Karpas-422 (cell line): Measurements from ENCODE around the gene APOB. TPM values are rescaled to one million over a fixed set of nuclear protein-coding genes. Genes with fewer than 3 reads are reported as not detected.

Experiments
- DNase-seq: peaks from one replicate; pipeline ENCODE4 v3.0.0-alpha.2; 2015
- H2AFZ ChIP-seq: fragments of 200-600 bp; sonication (generic); 2 replicates; pipeline ENCODE4 v1.6.1; 2014; ENCODE audit warnings: antibody characterized with exemption, low read length, mixed read lengths
- H3K27ac ChIP-seq: fragments of 200-600 bp; sonication (generic); 2 replicates; pipeline ENCODE4 v1.5.1; 2014; ENCODE audit warnings: mild to moderate bottlenecking, low read length, moderate library complexity
- H3K27me3 ChIP-seq: fragments of 200-600 bp; sonication (generic); 2 replicates; pipeline ENCODE4 v1.6.1; 2014; ENCODE audit warnings: low read length, mixed read lengths
- H3K36me3 ChIP-seq: fragments of 200-600 bp; sonication (generic); 2 replicates; pipeline ENCODE4 v1.6.1; 2014; ENCODE audit warnings: low read length, mixed read lengths; ENCODE audit not compliant: insufficient read depth
- H3K4me1 ChIP-seq: fragments of 200-600 bp; sonication (generic); 2 replicates; pipeline ENCODE4 v1.6.1; 2014; ENCODE audit warnings: mild to moderate bottlenecking, low read length, mixed read lengths
- H3K4me2 ChIP-seq: fragments of 200-600 bp; sonication (generic); 2 replicates; pipeline ENCODE4 v1.6.1; 2014; ENCODE audit warnings: low read length, low read depth, mild to moderate bottlenecking; ENCODE audit not compliant: poor library complexity, severe bottlenecking
- H3K4me3 ChIP-seq: fragments of 200-600 bp; sonication (generic); 2 replicates; pipeline ENCODE4 v1.5.1; 2014; ENCODE audit warnings: mild to moderate bottlenecking, antibody characterized with exemption, low read length, mixed read lengths
- H3K79me2 ChIP-seq: fragments of 200-600 bp; sonication (generic); 2 replicates; pipeline ENCODE4 v1.6.1; 2014; ENCODE audit warnings: mild to moderate bottlenecking, low read length, mixed read lengths
- H3K9ac ChIP-seq: fragments of 200-600 bp; sonication (generic); 2 replicates; pipeline ENCODE4 v1.6.0; 2014; ENCODE audit warnings: low read length
- H3K9me2 ChIP-seq: fragments of 200-600 bp; sonication (generic), shearing (Covaris generic); replicated peaks from 2 replicates; pipeline ENCODE4 v1.6.0; 2014; ENCODE audit warnings: mild to moderate bottlenecking, low read length, moderate library complexity; ENCODE audit not compliant: insufficient read depth
- H3K9me3 ChIP-seq: fragments of 300-700, 200-600 bp; sonication (generic); 2 replicates; pipeline ENCODE4 v1.6.1; 2014; ENCODE audit warnings: low read length, mixed read lengths
- H4K20me1 ChIP-seq: fragments of 200-600 bp; sonication (generic); 2 replicates; pipeline ENCODE4 v1.6.1; 2014; ENCODE audit warnings: mild to moderate bottlenecking, antibody characterized with exemption, low read length, low read depth; ENCODE audit not compliant: insufficient read depth
- total RNA-seq: library from RNA; depleted of rRNA; stranded (reverse); fragments of >200 nt; shearing (Covaris generic); gene quantifications from 2 replicates; pipeline ENCODE4 v1.2.3, GENCODE V29; 2014; ENCODE audit warnings: low replicate concordance

The APOB gene
- total RNA-seq, 1 experiment from 2014 or later: not detected

DNA sequence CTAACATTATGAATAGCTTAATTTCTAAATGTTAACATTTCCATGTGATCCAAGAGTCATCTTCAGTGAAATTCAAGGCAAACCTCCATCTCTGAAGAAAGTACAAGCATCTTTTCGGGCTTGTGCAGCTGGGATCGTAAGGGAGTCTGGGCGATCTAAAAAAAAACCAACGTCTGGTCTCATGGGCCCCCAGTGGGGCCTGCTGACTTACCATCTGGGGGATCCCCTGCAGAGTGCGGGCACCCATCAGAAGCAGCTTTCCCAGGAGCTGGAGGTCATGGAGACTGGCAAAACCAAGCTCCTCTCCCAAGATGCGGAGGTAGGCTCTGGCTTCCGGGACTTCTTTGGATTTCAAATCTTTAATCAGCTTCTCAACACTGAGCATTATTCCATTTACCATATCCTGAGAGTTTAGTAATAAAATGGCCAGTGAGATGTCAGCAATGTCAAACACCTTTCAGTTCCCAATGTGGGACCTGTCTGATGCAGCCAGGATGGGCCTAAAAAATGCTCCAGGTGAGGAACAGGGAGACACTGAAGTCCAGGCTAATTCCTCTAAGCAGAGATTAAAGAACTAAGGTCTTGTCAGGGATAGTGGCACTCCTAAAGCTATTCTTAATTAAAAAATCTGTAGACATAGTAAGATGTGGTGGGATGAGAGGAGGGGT, 19.0 kb downstream of the APOB start:
- Histone ChIP-seq H3K9me3 (no peaks in the 10 kb centered on the region), H4K20me1 (no peaks in the 10 kb centered on the region)

GRCh38 chr2:21024198-21024597, 19.7 kb downstream of the APOB start:
- Histone ChIP-seq H3K36me3 (no peaks in the 10 kb centered on the region), H3K9me3 (no peaks in the 10 kb centered on the region), H3K4me3 (no peak overlapping the region), H3K4me2 (no peak overlapping the region), H4K20me1 (no peaks in the 10 kb centered on the region), H3K4me1 (no peaks in the 10 kb centered on the region), H3K79me2 (no peaks in the 10 kb centered on the region), H3K9ac (no peak overlapping the region), H3K27ac (no peak overlapping the region), H2AFZ (no peak overlapping the region), H3K27me3 (no peaks in the 10 kb centered on the region), H3K9me2 (no peaks in the 10 kb centered on the region)
- DNase-seq: no peak

More for the DNA sequence above, 19.0 kb downstream of the APOB start:
- Histone ChIP-seq H3K27me3 (no peaks in the 10 kb centered on the region), H3K79me2 (no peaks in the 10 kb centered on the region), H2AFZ (no peak overlapping the region), H3K9me2 (no peaks in the 10 kb centered on the region), H3K4me3 (no peak overlapping the region), H3K4me1 (no peaks in the 10 kb centered on the region), H3K4me2 (no peak overlapping the region), H3K27ac (no peak overlapping the region), H3K9ac (no peak overlapping the region), H3K36me3 (no peaks in the 10 kb centered on the region)
- no peak for DNase-seq

DNA sequence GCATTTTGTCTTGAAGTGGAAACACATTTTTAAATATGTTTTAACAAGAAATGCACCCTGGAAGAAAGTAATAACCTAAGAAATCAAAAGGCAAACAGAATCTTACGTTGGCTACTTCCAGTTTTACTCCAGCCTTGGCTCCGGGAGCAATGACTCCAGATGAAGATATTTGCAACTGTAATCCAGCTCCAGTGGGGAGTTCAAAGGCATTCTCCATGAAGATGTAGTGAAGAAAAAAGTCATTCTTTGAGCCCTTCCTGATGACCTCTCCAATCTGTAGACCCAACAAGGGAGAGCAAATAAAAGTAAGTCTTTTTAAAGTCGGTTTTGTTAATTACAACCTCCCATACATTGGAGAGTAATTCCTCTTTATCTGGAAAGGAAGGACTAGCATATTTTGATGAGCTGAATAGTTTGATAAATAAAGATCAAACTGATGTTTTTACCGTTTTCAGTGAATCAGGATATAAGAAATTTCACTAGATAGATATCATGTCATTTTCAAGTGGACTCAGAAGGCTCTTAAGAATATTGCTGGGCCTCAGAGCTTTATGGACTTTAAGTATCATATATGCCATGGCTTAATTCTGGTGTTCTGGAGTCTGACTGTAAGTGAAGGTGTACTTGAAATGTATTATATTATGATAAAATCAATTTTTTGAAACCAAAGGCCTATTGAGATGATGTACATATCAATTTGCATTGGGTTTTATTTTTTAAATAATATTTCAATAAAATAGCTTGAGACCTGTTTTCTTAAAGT, 20.3 kb downstream of the APOB start:
- Histone ChIP-seq H3K4me1 (no peaks in the 10 kb centered on the region), H3K36me3 (no peaks in the 10 kb centered on the region), H3K4me3 (no peak overlapping the region), H3K27ac (no peak overlapping the region), H3K4me2 (no peak overlapping the region), H3K27me3 (no peaks in the 10 kb centered on the region), H3K9ac (no peak overlapping the region), H4K20me1 (no peaks in the 10 kb centered on the region), H2AFZ (no peak overlapping the region), H3K79me2 (no peaks in the 10 kb centered on the region), H3K9me3 (no peaks in the 10 kb centered on the region), H3K9me2 (no peaks in the 10 kb centered on the region)
- DNase-seq: no peak

GRCh38 chr2:21022792-21023367, 21.0 kb downstream of the APOB start:
- H3K4me2 ChIP-seq: no peak overlapping the region
- no peak overlapping the region for H3K9ac ChIP-seq
- no peaks in the 10 kb centered on the region for H3K4me1 ChIP-seq
- H2AFZ ChIP-seq: no peak overlapping the region
- DNase-seq: no peak
- no peak overlapping the region for H3K4me3 ChIP-seq
- no peaks in the 10 kb centered on the region for H3K9me2 ChIP-seq
- no peaks in the 10 kb centered on the region for H3K36me3 ChIP-seq
- H3K9me3 ChIP-seq: no peaks in the 10 kb centered on the region
- no peak overlapping the region for H3K27ac ChIP-seq
- no peaks in the 10 kb centered on the region for H3K27me3 ChIP-seq
- H4K20me1 ChIP-seq: no peaks in the 10 kb centered on the region
- no peaks in the 10 kb centered on the region for H3K79me2 ChIP-seq

DNA sequence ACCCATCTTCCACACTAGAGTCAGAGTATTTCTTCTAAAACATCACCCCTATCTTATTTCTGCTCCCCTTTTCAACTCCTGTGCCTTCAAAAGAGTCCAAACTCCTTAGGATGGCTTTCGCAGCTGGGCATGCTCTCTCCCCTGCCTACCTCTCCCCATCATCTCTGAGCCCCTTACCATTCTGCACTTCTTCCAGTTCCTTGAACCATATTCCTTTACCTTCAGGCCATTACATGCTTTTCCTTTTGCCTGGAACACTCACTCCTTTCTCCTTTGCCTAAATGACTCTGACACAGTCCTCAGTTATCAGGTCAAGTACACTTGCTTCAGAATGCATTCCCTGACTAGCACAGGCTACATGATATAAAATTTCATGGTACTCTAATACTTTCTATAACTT, 22.4 kb downstream of the APOB start:
- H3K9me3 ChIP-seq: no peaks in the 10 kb centered on the region
- no peak overlapping the region for H2AFZ ChIP-seq
- DNase-seq: no peak
- H3K27me3 ChIP-seq: no peaks in the 10 kb centered on the region
- H3K79me2 ChIP-seq: no peaks in the 10 kb centered on the region
- no peak overlapping the region for H3K4me2 ChIP-seq
- H3K9me2 ChIP-seq: no peaks in the 10 kb centered on the region
- no peak overlapping the region for H3K27ac ChIP-seq
- no peak overlapping the region for H3K9ac ChIP-seq
- no peaks in the 10 kb centered on the region for H3K4me1 ChIP-seq
- no peaks in the 10 kb centered on the region for H4K20me1 ChIP-seq
- H3K4me3 ChIP-seq: no peak overlapping the region
- no peaks in the 10 kb centered on the region for H3K36me3 ChIP-seq

DNA sequence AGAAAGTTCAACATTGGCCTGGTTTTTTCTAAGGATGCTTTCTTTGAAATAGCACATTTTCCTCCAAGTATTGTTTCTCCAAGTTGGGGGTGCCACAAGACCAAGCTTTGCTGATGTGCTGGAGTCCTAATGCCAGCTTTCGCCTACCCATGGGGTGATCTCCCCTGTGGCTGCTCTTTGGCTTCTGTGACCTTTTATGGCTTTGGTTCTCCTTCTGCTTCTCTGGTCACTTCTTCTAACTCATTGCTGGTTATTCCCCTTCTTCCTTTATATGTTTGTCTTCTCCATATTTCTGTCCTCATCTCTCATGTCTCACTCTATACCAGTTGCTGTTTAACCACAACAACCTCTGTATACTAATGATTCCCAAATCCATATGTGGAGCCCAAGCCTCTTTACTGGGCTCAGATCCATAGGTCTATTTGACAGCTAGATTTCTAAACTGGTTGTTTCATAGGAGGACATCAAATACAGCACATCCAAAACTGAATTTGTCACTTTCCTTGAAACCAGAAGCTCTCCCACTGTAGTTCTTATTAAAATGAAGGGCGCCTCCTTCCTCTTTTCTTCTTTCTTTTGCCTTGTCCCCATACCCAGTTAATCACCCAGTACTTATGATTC, 23.1 kb downstream of the APOB start:
- Histone ChIP-seq H3K4me3 (no peak overlapping the region), H3K79me2 (no peaks in the 10 kb centered on the region), H3K27me3 (no peaks in the 10 kb centered on the region), H3K36me3 (no peaks in the 10 kb centered on the region), H3K27ac (no peak overlapping the region), H3K9me2 (no peaks in the 10 kb centered on the region), H2AFZ (no peak overlapping the region), H3K4me2 (no peak overlapping the region), H4K20me1 (no peaks in the 10 kb centered on the region), H3K9ac (no peak overlapping the region), H3K9me3 (no peaks in the 10 kb centered on the region), H3K4me1 (no peaks in the 10 kb centered on the region)
- DNase-seq: no peak

GRCh38 chr2:21020031-21020667, 23.7 kb downstream of the APOB start:
- H2AFZ ChIP-seq: no peak overlapping the region
- no peaks in the 10 kb centered on the region for H3K79me2 ChIP-seq
- DNase-seq: no peak
- no peak overlapping the region for H3K4me3 ChIP-seq
- H3K27ac ChIP-seq: no peak overlapping the region
- no peaks in the 10 kb centered on the region for H3K4me1 ChIP-seq
- no peaks in the 10 kb centered on the region for H3K36me3 ChIP-seq
- H3K9me3 ChIP-seq: no peaks in the 10 kb centered on the region
- H3K9me2 ChIP-seq: no peaks in the 10 kb centered on the region
- H3K4me2 ChIP-seq: no peak overlapping the region
- no peaks in the 10 kb centered on the region for H4K20me1 ChIP-seq
- H3K9ac ChIP-seq: no peak overlapping the region
- H3K27me3 ChIP-seq: no peaks in the 10 kb centered on the region

GRCh38 chr2:21019678-21020021, 24.2 kb downstream of the APOB start:
- DNase-seq: no peak

More at GRCh38 chr2:21019678-21020021, 24.2 kb downstream of the APOB start:
- H3K4me2 ChIP-seq: no peak overlapping the region
- H3K9ac ChIP-seq: no peak overlapping the region
- no peaks in the 10 kb centered on the region for H3K9me3 ChIP-seq
- H3K27me3 ChIP-seq: no peaks in the 10 kb centered on the region
- no peaks in the 10 kb centered on the region for H3K9me2 ChIP-seq
- H3K27ac ChIP-seq: no peak overlapping the region
- no peak overlapping the region for H3K4me3 ChIP-seq
- H3K36me3 ChIP-seq: no peaks in the 10 kb centered on the region
- H2AFZ ChIP-seq: no peak overlapping the region
- H3K4me1 ChIP-seq: no peaks in the 10 kb centered on the region
- H3K79me2 ChIP-seq: no peaks in the 10 kb centered on the region
- H4K20me1 ChIP-seq: no peaks in the 10 kb centered on the region
